Measurements from ENCODE around the gene CPSF4L.

Gene CPSF4L

DNA sequence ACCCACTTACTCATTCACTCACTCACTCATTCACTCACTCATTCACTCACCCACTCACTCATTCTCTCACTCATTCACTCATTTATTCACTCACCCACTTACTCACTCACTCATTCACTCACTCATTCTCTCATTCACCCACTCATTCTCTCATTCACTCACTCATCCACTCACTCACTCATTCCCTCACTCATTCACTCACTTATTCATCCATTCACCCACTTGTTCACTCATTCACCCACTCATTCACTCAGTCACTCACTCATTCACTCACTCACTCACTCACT lies 7.6 kb upstream of the CPSF4L start:
- no peaks in the 10 kb centered on the region for H3K36me3 ChIP-seq (replicated peaks; ENCODE audit: insufficient read depth, low read length)
- no peak overlapping the region for H3K27ac ChIP-seq (ENCODE audit: low read length)
- H3K9me3 ChIP-seq (replicated peaks; ENCODE audit: insufficient read depth, low read length): no peaks in the 10 kb centered on the region
- H3K9me2 ChIP-seq (replicated peaks; ENCODE audit: insufficient read depth, low read length): no peaks in the 10 kb centered on the region
- no peaks in the 10 kb centered on the region for H3F3A ChIP-seq (ENCODE audit: insufficient read depth, low read length)
- no peak for TF ChIP-seq EZH2 (optimal IDR thresholded peaks at IDR 0.05; ENCODE audit: low read depth, low read length)
- no peaks in the 10 kb centered on the region for H3K27me3 ChIP-seq (replicated peaks; ENCODE audit: insufficient read depth, low read length)
- H3K4me3 ChIP-seq (ENCODE audit: low read length): no peak overlapping the region
- H4K20me1 ChIP-seq (ENCODE audit: insufficient read depth, low read length): no peaks in the 10 kb centered on the region
- no peak for DNase-seq
- no peak overlapping the region for H3K4me2 ChIP-seq (ENCODE audit: low read depth, low read length)
- no peak overlapping the region for H2AFZ ChIP-seq (ENCODE audit: low read length)
- H3K4me1 ChIP-seq (ENCODE audit: low read length): peaks cover 3% of the 10 kb centered on the region; the same call in 1 of the 2 replicates
- no peak overlapping the region for H3K9ac ChIP-seq (ENCODE audit: low read length)
- no peaks in the 10 kb centered on the region for H3K79me2 ChIP-seq (ENCODE audit: low read length)

DNA sequence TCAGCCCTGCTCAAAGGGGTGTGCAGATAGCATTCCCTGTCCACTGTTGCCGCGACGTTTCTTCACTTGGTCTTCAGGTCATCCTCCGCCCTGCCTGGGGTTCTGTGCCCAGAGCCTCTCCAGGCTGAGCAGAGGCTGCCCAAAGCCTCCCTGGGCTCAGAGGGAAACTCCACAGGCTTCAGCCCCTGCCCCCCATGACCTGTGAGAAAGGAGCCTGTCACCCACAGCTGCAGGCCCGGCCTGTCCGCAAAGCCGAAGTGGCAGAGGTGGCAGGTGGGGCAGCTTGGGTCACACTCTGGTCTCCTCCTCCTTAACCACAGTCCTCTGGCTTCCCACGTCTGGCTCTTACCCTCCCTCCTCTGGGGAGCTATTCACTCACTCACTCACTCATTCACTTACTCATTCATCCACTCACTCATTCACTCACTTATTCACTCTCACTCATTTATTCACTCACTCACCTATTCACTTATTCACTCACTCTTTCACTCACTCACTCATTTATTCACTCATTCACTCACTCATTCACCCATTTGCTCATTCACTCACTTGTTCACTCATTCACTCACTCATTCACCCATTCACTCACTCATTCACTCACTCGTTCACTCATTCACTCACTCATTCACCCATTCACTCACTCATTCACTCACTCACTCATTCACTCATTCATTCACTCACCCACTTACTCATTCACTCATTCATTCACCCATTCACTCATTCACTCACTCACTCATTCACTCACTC lies 7.1 kb upstream of the CPSF4L start:
- Histone ChIP-seq H4K20me1 (ENCODE audit: insufficient read depth, low read length) (no peaks in the 10 kb centered on the region), H3K27me3 (replicated peaks; ENCODE audit: insufficient read depth, low read length) (no peaks in the 10 kb centered on the region), H3K79me2 (ENCODE audit: low read length) (no peaks in the 10 kb centered on the region), H3K4me3 (ENCODE audit: low read length) (no peak overlapping the region), H3K27ac (ENCODE audit: low read length) (no peak overlapping the region), H3K9me2 (replicated peaks; ENCODE audit: insufficient read depth, low read length) (no peaks in the 10 kb centered on the region), H3K9ac (ENCODE audit: low read length) (no peak overlapping the region), H2AFZ (ENCODE audit: low read length) (no peak overlapping the region), H3K9me3 (replicated peaks; ENCODE audit: insufficient read depth, low read length) (no peaks in the 10 kb centered on the region), H3K36me3 (replicated peaks; ENCODE audit: insufficient read depth, low read length) (no peaks in the 10 kb centered on the region), H3K4me2 (ENCODE audit: low read depth, low read length) (no peak overlapping the region), H3K4me1 (ENCODE audit: low read length) (peaks cover 3% of the 10 kb centered on the region; the same call in 1 of the 2 replicates), H3F3A (ENCODE audit: insufficient read depth, low read length) (no peaks in the 10 kb centered on the region)
- no peak for TF ChIP-seq EZH2phosphoT487 (IDR thresholded peaks at IDR 0.05; ENCODE audit: low read length)
- TF ChIP-seq EZH2 (optimal IDR thresholded peaks at IDR 0.05; ENCODE audit: low read depth, low read length): no peak
- TF ChIP-seq, protein P1, sequence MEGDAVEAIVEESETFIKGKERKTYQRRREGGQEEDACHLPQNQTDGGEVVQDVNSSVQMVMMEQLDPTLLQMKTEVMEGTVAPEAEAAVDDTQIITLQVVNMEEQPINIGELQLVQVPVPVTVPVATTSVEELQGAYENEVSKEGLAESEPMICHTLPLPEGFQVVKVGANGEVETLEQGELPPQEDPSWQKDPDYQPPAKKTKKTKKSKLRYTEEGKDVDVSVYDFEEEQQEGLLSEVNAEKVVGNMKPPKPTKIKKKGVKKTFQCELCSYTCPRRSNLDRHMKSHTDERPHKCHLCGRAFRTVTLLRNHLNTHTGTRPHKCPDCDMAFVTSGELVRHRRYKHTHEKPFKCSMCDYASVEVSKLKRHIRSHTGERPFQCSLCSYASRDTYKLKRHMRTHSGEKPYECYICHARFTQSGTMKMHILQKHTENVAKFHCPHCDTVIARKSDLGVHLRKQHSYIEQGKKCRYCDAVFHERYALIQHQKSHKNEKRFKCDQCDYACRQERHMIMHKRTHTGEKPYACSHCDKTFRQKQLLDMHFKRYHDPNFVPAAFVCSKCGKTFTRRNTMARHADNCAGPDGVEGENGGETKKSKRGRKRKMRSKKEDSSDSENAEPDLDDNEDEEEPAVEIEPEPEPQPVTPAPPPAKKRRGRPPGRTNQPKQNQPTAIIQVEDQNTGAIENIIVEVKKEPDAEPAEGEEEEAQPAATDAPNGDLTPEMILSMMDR (IDR thresholded peaks at IDR 0.05; ENCODE audit: low read length): no peak
- DNase-seq: no peak

DNA sequence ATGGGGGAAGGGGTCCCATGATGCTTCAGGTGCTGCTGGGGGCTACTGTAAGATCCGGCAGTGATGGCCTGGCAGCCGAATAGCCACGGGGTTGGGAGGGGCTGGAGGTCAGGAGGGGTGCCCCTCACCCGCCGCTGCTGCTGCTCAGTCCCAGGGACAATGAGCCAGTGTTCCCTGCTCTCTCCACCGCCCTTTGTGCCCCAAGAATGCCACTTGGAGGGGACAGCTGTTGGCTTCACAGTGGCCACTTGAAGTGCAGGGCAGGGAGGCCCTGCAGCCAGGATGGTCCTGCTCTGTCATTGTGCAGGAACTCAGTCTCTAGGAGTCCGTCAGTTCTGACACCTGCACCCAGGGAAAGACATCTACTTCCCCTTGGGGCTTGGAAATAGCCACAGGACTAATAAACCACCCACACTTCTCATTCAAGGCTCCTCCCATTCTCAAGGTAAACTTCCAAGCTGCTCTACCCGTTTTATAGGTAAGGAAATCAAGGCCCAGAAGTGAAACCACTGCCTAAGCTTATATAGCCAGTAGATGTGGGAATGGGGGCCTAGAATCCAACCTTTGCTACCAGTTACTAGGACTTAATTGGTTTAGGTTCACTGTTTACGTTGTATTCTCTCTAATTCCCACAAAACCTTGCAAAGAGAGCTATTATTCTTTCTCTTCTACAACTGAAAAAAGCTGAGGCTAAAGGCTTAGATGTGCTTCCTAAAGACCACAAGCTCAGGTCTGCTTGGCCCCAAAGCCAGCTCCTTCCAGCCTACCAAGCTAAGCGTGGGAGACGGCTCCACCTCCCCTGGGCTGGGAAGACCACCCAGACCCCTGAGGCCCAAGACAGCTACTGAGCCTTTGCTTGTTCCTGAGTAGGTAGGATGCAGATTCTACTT lies 6.2 kb upstream of the CPSF4L start:
- Histone ChIP-seq H3K36me3 (replicated peaks; ENCODE audit: insufficient read depth, low read length) (no peaks in the 10 kb centered on the region), H3K27me3 (replicated peaks; ENCODE audit: insufficient read depth, low read length) (no peaks in the 10 kb centered on the region), H3K9me3 (replicated peaks; ENCODE audit: insufficient read depth, low read length) (no peaks in the 10 kb centered on the region), H3K4me1 (ENCODE audit: low read length) (peaks cover 3% of the 10 kb centered on the region; the same call in 1 of the 2 replicates), H3K4me3 (ENCODE audit: low read length) (no peak overlapping the region), H3K9ac (ENCODE audit: low read length) (no peak overlapping the region), H3F3A (ENCODE audit: insufficient read depth, low read length) (no peaks in the 10 kb centered on the region), H3K9me2 (replicated peaks; ENCODE audit: insufficient read depth, low read length) (no peaks in the 10 kb centered on the region), H3K79me2 (ENCODE audit: low read length) (no peaks in the 10 kb centered on the region), H4K20me1 (ENCODE audit: insufficient read depth, low read length) (no peaks in the 10 kb centered on the region), H3K4me2 (ENCODE audit: low read depth, low read length) (no peak overlapping the region), H3K27ac (ENCODE audit: low read length) (no peak overlapping the region), H2AFZ (ENCODE audit: low read length) (no peak overlapping the region)
- DNase-seq: no peak
- no peak for TF ChIP-seq EZH2 (optimal IDR thresholded peaks at IDR 0.05; ENCODE audit: low read depth, low read length)
- TF ChIP-seq, protein P1 (IDR thresholded peaks at IDR 0.05; ENCODE audit: low read length): no peak
- no peak for TF ChIP-seq EZH2phosphoT487 (IDR thresholded peaks at IDR 0.05; ENCODE audit: low read length)

Measured in MM.1S (cell line).